Measurements from ENCODE around the gene AKAP13. TPM values are rescaled to one million over a fixed set of nuclear protein-coding genes. Genes with fewer than 3 reads are reported as not detected.

AKAP13 gene
- total and polyA plus RNA-seq, 2 of the 13 experiments (the other 11 are each of a cell fraction or from before 2014, with no cell fraction given) = 6.7 to 27.1 TPM

DNA sequence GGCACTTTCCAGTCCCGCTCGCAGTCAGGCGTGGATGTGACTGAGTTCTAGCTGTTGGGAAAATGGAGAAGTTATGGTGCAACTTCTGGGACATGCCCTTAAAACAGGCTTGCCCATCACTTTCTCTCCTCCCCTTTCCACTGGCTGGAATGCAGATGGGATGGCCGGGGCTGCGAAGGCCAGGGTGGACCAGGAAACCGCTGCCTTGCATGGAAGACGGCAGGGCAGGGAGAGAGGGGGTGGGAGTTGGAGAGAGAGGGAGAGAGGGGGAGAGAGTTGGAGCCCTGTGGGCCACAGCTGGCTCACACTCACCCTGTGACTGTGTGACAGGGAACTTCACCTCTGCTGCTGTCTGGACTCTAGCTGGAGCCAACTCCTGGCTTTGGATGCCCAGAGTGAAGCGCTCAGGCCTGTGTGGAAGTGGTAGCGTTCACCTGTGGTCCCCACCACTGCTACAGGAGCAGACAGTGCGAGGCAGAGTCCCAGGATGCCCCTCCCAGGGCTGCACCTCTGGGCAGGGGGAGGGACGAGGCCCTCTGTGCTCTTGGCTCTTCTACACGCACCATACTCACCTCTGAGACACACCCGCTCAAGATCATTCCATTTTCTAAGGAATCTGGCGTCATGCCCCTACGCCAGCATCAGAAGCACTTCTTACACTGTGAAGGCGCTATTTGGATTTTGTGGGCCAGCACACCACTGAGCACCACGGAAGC lies 377.7 kb downstream of the AKAP13 start:
- Histone ChIP-seq H4K20me1 (ENCODE audit: insufficient read depth, low read length) (no peaks in the 10 kb centered on the region), H3K4me1 (ENCODE audit: insufficient read depth, low read length) (no peaks in the 10 kb centered on the region), H3K9me3 (ENCODE audit: low read length) (no peaks in the 10 kb centered on the region), H3K27me3 (ENCODE audit: control insufficient read depth in 1 of 2, insufficient read depth in 2 of 2, low read length in 2 of 2) (no peaks in the 10 kb centered on the region), H3K9ac (ENCODE audit: insufficient read depth, low read depth, low read length) (no peak overlapping the region), H3K4me3 (replicated peaks in 1 of 3; ENCODE audit: insufficient read depth in 1 of 3, low read depth in 2 of 3, low read length in 3 of 3) (no peak overlapping the region), H3K79me2 (ENCODE audit: insufficient read depth, low read length) (no peaks in the 10 kb centered on the region), H3K36me3 (replicated peaks in 1 of 2; ENCODE audit: control insufficient read depth in 1 of 2, insufficient read depth in 2 of 2, low read length in 2 of 2) (peaks cover 6 to 12% of the 10 kb centered on the region in 2 experiments; a peak in 2 of 5 replicates), H2AFZ (ENCODE audit: low read length) (no peak overlapping the region), H3K27ac (ENCODE audit: extremely low read length, insufficient read depth, low read length) (no peak overlapping the region), H3K4me2 (ENCODE audit: low read depth, low read length) (no peak overlapping the region)
- no TSS peak for BruUV-seq (replicated peaks)
- 97% methylated on average over 16 of the region's 17 CpGs for WGBS (ENCODE audit: low lambda C conversion rate)
- POLR2A ChIA-PET = no interaction called here
- no peak for FAIRE-seq
- no peak for ATAC-seq
- in situ Hi-C loops (cut with HindIII; ENCODE audit: extremely low pct_ligation_motif_present, low pct_unique_long_range_greater_than_20kb) = no loop called here
- no peak for TF ChIP-seq PITX1 (CRISPR knock-in tag; IDR thresholded peaks at IDR 0.05)
- no peak for TF ChIP-seq REXO4 (CRISPR knock-in tag; IDR thresholded peaks at IDR 0.05; ENCODE audit: borderline replicate concordance)
- no peak for DNase-seq (ENCODE audit: low spot score)
- CTCF ChIA-PET (ENCODE audit: low intra/inter-chr PET ratio, low total read pairs) = no interaction called here
- intact Hi-C loops (cut with micrococcal nuclease; ENCODE audit: unreplicated experiment) = no loop called here

DNA sequence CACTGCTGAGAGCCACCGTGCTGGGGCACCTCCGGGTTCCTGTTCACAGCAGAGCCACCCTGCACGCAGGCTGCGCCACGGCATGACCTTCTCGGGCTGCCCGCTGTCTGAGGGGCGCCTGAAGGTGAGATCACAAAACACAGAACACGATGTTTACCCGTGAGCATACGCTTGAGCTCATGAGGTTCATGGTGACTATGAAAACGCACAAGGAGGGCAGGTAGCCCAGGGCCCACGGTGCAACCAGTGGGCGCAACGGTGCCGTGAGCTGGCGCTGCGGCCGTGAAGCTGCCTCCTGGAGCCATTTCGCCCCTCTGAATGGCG lies 378.2 kb downstream of the AKAP13 start:
- BruUV-seq (replicated peaks) = no TSS peak
- WGBS (ENCODE audit: low lambda C conversion rate) = 98% methylated on average over 16 of the region's 21 CpGs
- Histone ChIP-seq H3K9ac (ENCODE audit: insufficient read depth, low read depth, low read length) (no peak overlapping the region), H3K4me1 (ENCODE audit: insufficient read depth, low read length) (no peaks in the 10 kb centered on the region), H4K20me1 (ENCODE audit: insufficient read depth, low read length) (no peaks in the 10 kb centered on the region), H3K36me3 (replicated peaks in 1 of 2; ENCODE audit: control insufficient read depth in 1 of 2, insufficient read depth in 2 of 2, low read length in 2 of 2) (peaks cover 8 to 12% of the 10 kb centered on the region in 2 experiments; a peak in 2 of 5 replicates), H3K79me2 (ENCODE audit: insufficient read depth, low read length) (no peaks in the 10 kb centered on the region), H3K27me3 (ENCODE audit: control insufficient read depth in 1 of 2, insufficient read depth in 2 of 2, low read length in 2 of 2) (no peaks in the 10 kb centered on the region), H3K4me3 (replicated peaks in 1 of 3; ENCODE audit: insufficient read depth in 1 of 3, low read depth in 2 of 3, low read length in 3 of 3) (no peak overlapping the region), H3K27ac (ENCODE audit: extremely low read length, insufficient read depth, low read length) (no peak overlapping the region), H3K4me2 (ENCODE audit: low read depth, low read length) (no peak overlapping the region), H2AFZ (ENCODE audit: low read length) (no peak overlapping the region), H3K9me3 (ENCODE audit: low read length) (no peaks in the 10 kb centered on the region)
- intact Hi-C loops (cut with micrococcal nuclease; ENCODE audit: unreplicated experiment) = no loop called here
- CTCF ChIA-PET (ENCODE audit: low intra/inter-chr PET ratio, low total read pairs) = no interaction called here
- FAIRE-seq (no peak), ATAC-seq (no peak), DNase-seq (ENCODE audit: low spot score) (no peak)
- POLR2A ChIA-PET = no interaction called here
- in situ Hi-C loops (cut with HindIII; ENCODE audit: extremely low pct_ligation_motif_present, low pct_unique_long_range_greater_than_20kb) = no loop called here
- TF ChIP-seq, protein P1, sequence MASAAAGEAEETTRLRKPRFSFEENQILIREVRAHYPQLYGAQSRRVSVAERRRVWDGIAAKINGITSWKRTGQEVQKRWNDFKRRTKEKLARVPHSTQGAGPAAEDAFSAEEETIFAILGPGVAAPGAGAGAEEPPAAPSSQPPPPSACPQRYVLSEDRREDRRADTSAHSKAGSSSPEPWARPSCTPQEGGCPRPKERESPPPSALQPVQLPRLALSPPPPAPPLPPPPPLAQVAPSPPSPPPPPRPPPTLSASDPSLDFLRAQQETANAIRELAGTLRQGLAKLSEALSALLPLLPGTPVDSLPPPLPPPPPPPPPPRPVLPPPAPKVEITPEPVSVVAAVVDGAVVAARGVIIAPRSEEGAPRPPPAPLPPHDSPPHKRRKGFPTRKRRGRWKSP (CRISPR knock-in tag; IDR thresholded peaks at IDR 0.05) = no peak
- TF ChIP-seq ZNF20 (CRISPR knock-in tag; IDR thresholded peaks at IDR 0.05) = no peak
- no peak for TF ChIP-seq SALL1 (CRISPR knock-in tag; IDR thresholded peaks at IDR 0.05)
- no peak for TF ChIP-seq TMF1 (CRISPR knock-in tag; IDR thresholded peaks at IDR 0.05; ENCODE audit: low read depth)
